ENCODE results near the gene CRMP1. TPM values are rescaled to one million over a fixed set of nuclear protein-coding genes. Genes with fewer than 3 reads are reported as not detected.

Gene CRMP1
- total RNA-seq, 1 donor from 2014 or later: 1.9 TPM

- no peaks in the 10 kb centered on the region for H3K4me1 ChIP-seq
- H3K27me3 ChIP-seq: no peaks in the 10 kb centered on the region
- no peak overlapping the region for H3K4me3 ChIP-seq
- intact Hi-C loops (cut with DNase I): no loop called here
- H3K27ac ChIP-seq: no peak overlapping the region
- DNase-seq (ENCODE audit: low spot score in 2 of 2): no peak
- H3K36me3 ChIP-seq: peaks cover 5 to 31% of the 10 kb centered on the region in 2 donors
- H3K9me3 ChIP-seq: no peaks in the 10 kb centered on the region
- no peak for TF ChIP-seq CTCF (IDR thresholded peaks at IDR 0.05)
These were observed 70.3 kb downstream of the CRMP1 start for GRCh38 chr4:5822619-5823018.

- peak in 2 of 3 experiments; percentile 49 to 59 for TF ChIP-seq CTCF (IDR thresholded peaks at IDR 0.05)
- intact Hi-C loops (cut with DNase I): no loop called here
- DNase-seq (ENCODE audit: low spot score in 2 of 2): no peak
- Histone ChIP-seq H3K4me1 (no peaks in the 10 kb centered on the region), H3K9me3 (no peaks in the 10 kb centered on the region), H3K27me3 (no peaks in the 10 kb centered on the region), H3K36me3 (peaks cover 5 to 39% of the 10 kb centered on the region in 2 donors), H3K4me3 (no peak overlapping the region), H3K27ac (no peak overlapping the region)
These were observed 71.1 kb downstream of the CRMP1 start for GRCh38 chr4:5821665-5822358.

DNA sequence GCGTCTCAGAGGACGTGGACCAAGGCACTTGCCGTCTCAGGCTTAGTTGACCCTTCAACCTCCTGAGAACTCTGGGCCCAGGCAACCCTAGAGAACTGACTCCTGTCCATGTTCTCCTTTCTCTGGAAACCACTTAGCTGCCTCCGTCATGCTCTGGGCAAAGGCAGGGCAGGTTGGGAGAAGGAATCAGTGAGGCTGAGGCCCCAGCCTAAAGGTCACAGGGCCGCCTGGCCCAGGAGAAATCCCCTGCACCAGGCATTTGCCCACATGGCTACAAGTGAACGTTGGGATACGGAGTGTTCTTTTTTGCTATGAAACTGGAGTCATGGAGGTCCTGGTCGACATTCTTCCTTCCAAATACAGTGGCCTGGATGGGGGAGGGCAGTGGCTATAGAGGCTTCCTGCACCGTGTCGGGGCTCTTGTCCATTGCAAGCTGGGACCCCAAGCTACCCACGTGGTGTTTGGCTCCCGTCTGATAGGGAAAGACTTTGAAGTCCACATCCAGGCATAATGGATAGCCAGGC is 76.0 kb downstream of the CRMP1 start:
- no peaks in the 10 kb centered on the region for H3K9me3 ChIP-seq
- intact Hi-C loops (cut with DNase I): no loop called here
- H3K4me1 ChIP-seq: no peaks in the 10 kb centered on the region
- no peak overlapping the region for H3K4me3 ChIP-seq
- H3K27ac ChIP-seq: no peak overlapping the region
- no peak for TF ChIP-seq CTCF (IDR thresholded peaks at IDR 0.05)
- peaks cover 22 to 66% of the 10 kb centered on the region in 2 donors for H3K36me3 ChIP-seq
- no peaks in the 10 kb centered on the region for H3K27me3 ChIP-seq
- DNase-seq (ENCODE audit: low spot score in 2 of 2): no peak

DNA sequence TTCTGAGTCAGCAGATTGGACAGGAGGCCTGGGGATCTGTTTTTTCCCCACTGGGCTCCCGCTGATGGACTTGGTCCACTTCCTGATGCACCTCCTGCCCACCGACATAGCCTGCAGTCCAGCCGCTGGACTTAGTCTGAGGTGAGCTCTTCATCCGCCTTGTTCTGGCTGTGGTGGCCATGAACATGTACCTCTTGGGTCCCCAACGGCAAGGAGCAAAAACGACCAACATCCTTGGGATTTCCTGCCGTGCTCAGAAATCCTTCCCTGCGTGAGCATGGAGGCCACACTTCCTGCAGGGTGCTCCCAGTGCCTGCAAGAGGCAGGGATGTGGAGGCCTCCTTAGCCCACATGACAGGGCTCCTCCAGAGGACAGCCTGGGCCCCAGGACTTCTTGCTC is 76.8 kb downstream of the CRMP1 start:
- no peak for DNase-seq (ENCODE audit: low spot score in 2 of 2)
- intact Hi-C loops (cut with DNase I): no loop called here
- Histone ChIP-seq H3K4me3 (no peak overlapping the region), H3K36me3 (peaks cover 27 to 68% of the 10 kb centered on the region in 2 donors), H3K27ac (no peak overlapping the region), H3K27me3 (no peaks in the 10 kb centered on the region), H3K4me1 (no peaks in the 10 kb centered on the region), H3K9me3 (no peaks in the 10 kb centered on the region)
- no peak for TF ChIP-seq CTCF (IDR thresholded peaks at IDR 0.05)

- intact Hi-C loops (cut with DNase I): no loop called here
- Histone ChIP-seq H3K27me3 (no peaks in the 10 kb centered on the region), H3K36me3 (peaks cover 25 to 68% of the 10 kb centered on the region in 2 donors), H3K9me3 (no peaks in the 10 kb centered on the region), H3K27ac (no peak overlapping the region), H3K4me1 (no peaks in the 10 kb centered on the region), H3K4me3 (no peak overlapping the region)
- no peak for DNase-seq (ENCODE audit: low spot score in 2 of 2)
- no peak for TF ChIP-seq CTCF (IDR thresholded peaks at IDR 0.05)
These were observed 77.2 kb downstream of the CRMP1 start for GRCh38 chr4:5815641-5816040.

Data from ascending aorta (tissue), 2 donors.